ENCODE results near the gene SP140L.
"Not testable (repeated sequence)": the region's sequence is repeated elsewhere in the genome, so short reads cannot be mapped to it uniquely, and the experiment has no call there.

Gene SP140L

GRCh38 chr2:230330725-230331124 is 3.7 kb downstream of the SP140L start:
- DNase-seq (ENCODE audit: low spot score) = no peak
- in situ Hi-C loops (cut with MboI; ENCODE audit: low sequenced_read_pairs, unreplicated experiment) = no loop called here
- no peak for TF ChIP-seq CTCF (IDR thresholded peaks at IDR 0.05; ENCODE audit: borderline replicate concordance, control extremely low read depth, extremely low read depth, insufficient read depth, missing control alignments)

- DNase-seq (ENCODE audit: low spot score) = no peak
- in situ Hi-C loops (cut with MboI; ENCODE audit: low sequenced_read_pairs, unreplicated experiment) = no loop called here
Measured at GRCh38 chr2:230335461-230335863, 8.5 kb downstream of the SP140L start.

GRCh38 chr2:230335864-230336506 is 9.0 kb downstream of the SP140L start:
- no peak for TF ChIP-seq CTCF (IDR thresholded peaks at IDR 0.05; ENCODE audit: borderline replicate concordance, control extremely low read depth, extremely low read depth, insufficient read depth, missing control alignments)
- no peak for DNase-seq (ENCODE audit: low spot score)
- in situ Hi-C loops (cut with MboI; ENCODE audit: low sequenced_read_pairs, unreplicated experiment) = no loop called here

More at GRCh38 chr2:230335461-230335863, 8.5 kb downstream of the SP140L start:
- no peak for TF ChIP-seq CTCF (IDR thresholded peaks at IDR 0.05; ENCODE audit: borderline replicate concordance, control extremely low read depth, extremely low read depth, insufficient read depth, missing control alignments)

GRCh38 chr2:230341936-230342528 is 15.0 kb downstream of the SP140L start:
- DNase-seq (ENCODE audit: low spot score); in situ Hi-C loops (cut with MboI; ENCODE audit: low sequenced_read_pairs, unreplicated experiment): not testable (repeated sequence)

DNA sequence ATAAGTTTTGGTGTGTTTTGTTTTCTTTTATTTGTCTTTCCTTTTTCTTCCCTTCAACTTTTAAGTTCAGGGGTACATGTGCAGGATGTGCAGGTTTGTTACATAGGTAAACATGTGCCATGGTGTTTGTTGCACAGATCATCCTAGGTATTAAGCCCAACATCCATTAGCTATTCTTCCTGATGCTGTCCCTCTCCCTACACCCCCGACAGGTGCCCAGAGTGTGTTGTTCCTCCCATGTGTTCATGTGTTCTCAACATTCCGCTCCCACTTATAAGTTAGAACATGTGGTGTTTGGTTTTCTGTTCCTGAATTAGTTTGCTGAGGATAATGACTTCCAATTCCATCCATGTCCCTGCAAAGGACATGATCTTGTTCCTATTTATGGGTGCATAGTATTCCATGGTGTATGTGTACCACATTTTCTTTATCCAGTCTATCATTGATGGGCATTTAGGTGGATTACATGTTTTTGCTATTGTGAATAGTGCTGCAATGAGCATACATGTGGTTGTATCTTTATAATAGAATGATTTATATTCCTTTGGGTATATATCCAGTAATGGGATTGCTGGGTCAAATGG is 16.1 kb downstream of the SP140L start:
- in situ Hi-C loops (cut with MboI; ENCODE audit: low sequenced_read_pairs, unreplicated experiment); DNase-seq (ENCODE audit: low spot score): not testable (repeated sequence)

DNA sequence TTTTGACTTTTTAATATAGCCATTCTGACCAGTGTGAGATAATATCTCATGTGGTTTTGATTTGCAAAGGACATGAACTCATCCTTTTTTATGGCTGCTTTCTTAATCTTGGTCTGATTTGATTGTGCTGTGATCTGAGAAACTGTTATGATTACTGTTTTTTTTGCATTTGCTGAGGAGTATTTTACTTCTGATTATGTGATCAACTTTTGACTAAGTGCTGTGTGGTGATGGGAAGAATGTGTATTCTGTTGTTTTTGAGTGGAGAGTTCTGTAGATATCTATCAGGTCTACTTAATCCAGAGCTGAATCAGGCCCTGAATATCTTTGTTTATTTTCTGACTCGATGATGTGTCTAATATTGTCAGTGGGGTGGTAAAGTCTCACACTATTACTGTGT is 16.8 kb downstream of the SP140L start:
- no peak for TF ChIP-seq CTCF (IDR thresholded peaks at IDR 0.05; ENCODE audit: borderline replicate concordance, control extremely low read depth, extremely low read depth, insufficient read depth, missing control alignments)
- in situ Hi-C loops (cut with MboI; ENCODE audit: low sequenced_read_pairs, unreplicated experiment) = no loop called here
- no peak for DNase-seq (ENCODE audit: low spot score)

- in situ Hi-C loops (cut with MboI; ENCODE audit: low sequenced_read_pairs, unreplicated experiment) = no loop called here
- no peak for DNase-seq (ENCODE audit: low spot score)
- no peak for TF ChIP-seq CTCF (IDR thresholded peaks at IDR 0.05; ENCODE audit: borderline replicate concordance, control extremely low read depth, extremely low read depth, insufficient read depth, missing control alignments)
Measured at GRCh38 chr2:230346465-230346864, 19.5 kb downstream of the SP140L start.
